ENCODE results near the gene OR2J2. TPM values are rescaled to one million over a fixed set of nuclear protein-coding genes. Genes with fewer than 3 reads are reported as not detected.

The OR2J2 gene
- not detected in 5 replicates for total RNA-seq (2022; extraction: Qiagen RNA extraction)

DNA sequence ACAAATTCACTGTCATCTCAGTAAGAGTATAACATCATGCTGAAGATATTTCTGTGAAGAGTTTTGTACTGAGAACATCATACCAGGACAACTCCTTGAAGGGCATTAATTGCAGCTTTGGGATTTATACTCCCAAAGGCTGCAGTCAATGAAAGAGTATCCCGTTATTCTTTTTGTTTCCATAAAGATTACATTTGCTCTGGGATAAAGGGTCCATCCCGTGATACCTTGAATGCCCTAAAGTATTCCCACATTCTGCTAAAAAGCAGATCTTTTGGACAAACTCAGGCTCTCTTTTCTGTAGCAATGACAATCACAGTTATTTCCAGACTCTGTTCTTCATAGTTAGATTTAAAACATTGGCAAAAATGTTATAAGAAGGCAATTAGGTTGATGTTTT lies at the start of gene OR2J2:
Gene OR2J2, plus strand, starts transcription at position 301 of the 400 bp plus-strand sequence. CDS start 2,729 bp downstream, outside the sequence.

Other genes with a start within 250 kb of the OR2J2 start
- gene TRIM27, start 246.9 kb upstream of the OR2J2 start, total RNA-seq (2022; extraction: Qiagen RNA extraction): 37.8 to 45.3 TPM (median 43.4 TPM) in 5 replicates
- gene ZNF311, start 165.6 kb upstream of the OR2J2 start, total RNA-seq (2022; extraction: Qiagen RNA extraction): 0.14 to 0.18 TPM (median 0.15 TPM) in 5 replicates
- not detected in 5 replicates for gene OR2W1, start 125.7 kb upstream of the OR2J2 start, total RNA-seq (2022; extraction: Qiagen RNA extraction)
- gene OR2B3, start 83.6 kb upstream of the OR2J2 start, total RNA-seq (2022; extraction: Qiagen RNA extraction): not detected in 5 replicates
- gene OR2J1, start 71.4 kb upstream of the OR2J2 start, total RNA-seq (2022; extraction: Qiagen RNA extraction): not detected in 5 replicates
- gene OR2J3, start 62.8 kb upstream of the OR2J2 start, total RNA-seq (2022; extraction: Qiagen RNA extraction): not detected in 5 replicates
- not detected in 5 replicates for gene OR14J1, start 130.8 kb downstream of the OR2J2 start, total RNA-seq (2022; extraction: Qiagen RNA extraction)
- not detected in 5 replicates for gene OR5V1, start 198.0 kb downstream of the OR2J2 start, total RNA-seq (2022; extraction: Qiagen RNA extraction)
- not detected in 5 replicates for gene OR12D3, start 204.4 kb downstream of the OR2J2 start, total RNA-seq (2022; extraction: Qiagen RNA extraction)
- gene OR12D2, start 224.7 kb downstream of the OR2J2 start, total RNA-seq (2022; extraction: Qiagen RNA extraction): not detected in 5 replicates
- not detected in 5 replicates for gene OR12D1, start 244.0 kb downstream of the OR2J2 start, total RNA-seq (2022; extraction: Qiagen RNA extraction)

Data from A549 treated with dexamethasone at 1 μM for 4 hours (cell line).